Measurements from ENCODE around the gene CGREF1. TPM values are rescaled to one million over a fixed set of nuclear protein-coding genes. Genes with fewer than 3 reads are reported as not detected.

Gene CGREF1
- total and polyA plus RNA-seq, 2 donors (not counting 1 experiment from before 2014, with no cell fraction given), result not detected

GRCh38 chr2:27054721-27055120 lies 64.2 kb downstream of the CGREF1 start:
- H3K4me2 ChIP-seq (replicated peaks; ENCODE audit: low read depth, low read length, poor library complexity, severe bottlenecking), result no peak overlapping the region
- H4K20me1 ChIP-seq (ENCODE audit: control insufficient read depth, insufficient read depth, low read length, poor library complexity, severe bottlenecking), result no peaks in the 10 kb centered on the region
- peaks cover 7% of the 10 kb centered on the region for H3K27me3 Mint-ChIP-seq
- no peak overlapping the region for H3K27ac ChIP-seq (ENCODE audit: low read length in 2 of 2)
- no peaks in the 10 kb centered on the region for H3K27me3 ChIP-seq (replicated peaks in 1 of 4; ENCODE audit: control extremely low read depth in 1 of 4, control insufficient read depth in 3 of 4, insufficient read depth in 4 of 4, low read length in 3 of 4)
- no peak overlapping the region for H3K4me3 Mint-ChIP-seq
- no peak for DNase-seq
- H3K9me3 Mint-ChIP-seq (ENCODE audit: insufficient read depth), result no peaks in the 10 kb centered on the region
- 100% methylated on average over 6 of the region's 11 CpGs for WGBS (ENCODE audit: insufficient coverage)
- H3K4me3 ChIP-seq (ENCODE audit: control extremely low read depth in 1 of 5, extremely low read depth in 1 of 5, insufficient read depth in 1 of 5, low read depth in 2 of 5, low read length in 4 of 5), result no peak overlapping the region
- no peak for ATAC-seq (ENCODE audit: low read depth)
- ChIA-PET POLR2A (interaction anchor here (0.6 kb wide), 1 partner anchor 16 kb away, joined by 5 read pairs; the partner anchor contains the start of gene OST4), CTCF (interaction anchor here (1.1 to 3.0 kb wide), 3 partner anchors 17 to 111 kb away, joined by 3 to 11 read pairs (median 4); partner anchors contain the start of gene OST4)
- H3K9me3 ChIP-seq (ENCODE audit: control extremely low read depth in 1 of 3, control insufficient read depth in 2 of 3, insufficient read depth in 1 of 3, low read length in 2 of 3), result no peaks in the 10 kb centered on the region
- TF ChIP-seq CTCF (IDR thresholded peaks at IDR 0.05), result no peak
- H3K9ac ChIP-seq (ENCODE audit: low read length), result no peak overlapping the region
- H3K79me2 ChIP-seq (ENCODE audit: control insufficient read depth, insufficient read depth, low read length), result no peaks in the 10 kb centered on the region
- peaks cover 4 to 8% of the 10 kb centered on the region in 2 donors for H3K4me1 ChIP-seq (ENCODE audit: control insufficient read depth in 2 of 2, insufficient read depth in 2 of 2, low read length in 2 of 2)
- H3K27ac Mint-ChIP-seq, result no peak overlapping the region
- H3K36me3 ChIP-seq (replicated peaks in 1 of 2; ENCODE audit: control extremely low read depth in 1 of 2, control insufficient read depth in 1 of 2, extremely low read depth in 1 of 2, insufficient read depth in 2 of 2, low read length in 1 of 2), result peaks cover 0 to 26% of the 10 kb centered on the region in 2 experiments
- intact Hi-C loops (cut with micrococcal nuclease), result no loop called here
- no peak overlapping the region for H2AFZ ChIP-seq (ENCODE audit: insufficient read depth, low read depth, low read length, poor library complexity, severe bottlenecking)
- peaks cover 13% of the 10 kb centered on the region for H3K4me1 Mint-ChIP-seq

GRCh38 chr2:27053776-27054175 lies 65.2 kb downstream of the CGREF1 start:
- no peaks in the 10 kb centered on the region for H3K27me3 ChIP-seq (replicated peaks in 1 of 4; ENCODE audit: control extremely low read depth in 1 of 4, control insufficient read depth in 3 of 4, insufficient read depth in 4 of 4, low read length in 3 of 4)
- WGBS (ENCODE audit: insufficient coverage), result 99% methylated on average over 7 of the region's 8 CpGs
- no peaks in the 10 kb centered on the region for H4K20me1 ChIP-seq (ENCODE audit: control insufficient read depth, insufficient read depth, low read length, poor library complexity, severe bottlenecking)
- DNase-seq (no peak), ATAC-seq (ENCODE audit: low read depth) (no peak)
- ChIA-PET POLR2A (interaction anchor here (0.6 kb wide), 1 partner anchor 14 kb away, joined by 7 read pairs; no protein-coding TSS in a partner anchor), CTCF (interaction anchor here (0.8 to 3.0 kb wide), 3 partner anchors 18 to 226 kb away, joined by 3 to 11 read pairs (median 3); partner anchors contain the start of gene OST4)
- no peak overlapping the region for H3K27ac Mint-ChIP-seq
- no peak overlapping the region for H3K4me3 ChIP-seq (ENCODE audit: control extremely low read depth in 1 of 5, extremely low read depth in 1 of 5, insufficient read depth in 1 of 5, low read depth in 2 of 5, low read length in 4 of 5)
- no peak overlapping the region for H2AFZ ChIP-seq (ENCODE audit: insufficient read depth, low read depth, low read length, poor library complexity, severe bottlenecking)
- peaks cover 4 to 15% of the 10 kb centered on the region in 2 donors for H3K4me1 ChIP-seq (ENCODE audit: control insufficient read depth in 2 of 2, insufficient read depth in 2 of 2, low read length in 2 of 2)
- H3K4me1 Mint-ChIP-seq, result peaks cover 17% of the 10 kb centered on the region
- TF ChIP-seq EZH2 (IDR thresholded peaks at IDR 0.05; ENCODE audit: borderline replicate concordance, insufficient read depth, low read depth, low read length, poor library complexity, severe bottlenecking) (no peak), CTCF (IDR thresholded peaks at IDR 0.05) (no peak)
- no peaks in the 10 kb centered on the region for H3K9me3 ChIP-seq (ENCODE audit: control extremely low read depth in 1 of 3, control insufficient read depth in 2 of 3, insufficient read depth in 1 of 3, low read length in 2 of 3)
- peaks cover 7% of the 10 kb centered on the region for H3K27me3 Mint-ChIP-seq
- peak overlapping the region; percentile 95 for H3K4me3 Mint-ChIP-seq
- H3K36me3 ChIP-seq (replicated peaks in 1 of 2; ENCODE audit: control extremely low read depth in 1 of 2, control insufficient read depth in 1 of 2, extremely low read depth in 1 of 2, insufficient read depth in 2 of 2, low read length in 1 of 2), result peaks cover 0 to 26% of the 10 kb centered on the region in 2 experiments
- H3K27ac ChIP-seq (ENCODE audit: low read length in 2 of 2), result no peak overlapping the region
- intact Hi-C loops (cut with micrococcal nuclease), result no loop called here
- H3K9me3 Mint-ChIP-seq (ENCODE audit: insufficient read depth), result no peaks in the 10 kb centered on the region
- no peaks in the 10 kb centered on the region for H3K79me2 ChIP-seq (ENCODE audit: control insufficient read depth, insufficient read depth, low read length)
- H3K9ac ChIP-seq (ENCODE audit: low read length), result no peak overlapping the region
- no peak overlapping the region for H3K4me2 ChIP-seq (replicated peaks; ENCODE audit: low read depth, low read length, poor library complexity, severe bottlenecking)
